Chondrocyte (in vitro differentiated cells): Measurements from ENCODE around the gene ARHGAP32. TPM values are rescaled to one million over a fixed set of nuclear protein-coding genes. Genes with fewer than 3 reads are reported as not detected.

ENCODE experiments used
- DNase-seq: peaks from one replicate; pipeline ENCODE4 v3.0.0; 2021; ENCODE audit warnings: mixed read lengths, low spot score
- H3K27ac Mint-ChIP-seq: one replicate; pipeline ENCODE4 v1.8.0; 2021; ENCODE audit warnings: mild to moderate bottlenecking, moderate library complexity, mixed read lengths; ENCODE audit not compliant: unreplicated experiment
- H3K27me3 Mint-ChIP-seq: 2 replicates; pipeline ENCODE4 v1.8.0; 2021; ENCODE audit warnings: low read depth, mixed read lengths
- H3K36me3 Mint-ChIP-seq: 2 replicates; pipeline ENCODE4 v1.8.0; 2021; ENCODE audit warnings: low read depth, mixed read lengths
- H3K4me1 Mint-ChIP-seq: 2 replicates; pipeline ENCODE4 v1.8.0; 2021; ENCODE audit warnings: low read depth, mild to moderate bottlenecking, mixed read lengths
- H3K4me3 Mint-ChIP-seq: one replicate; pipeline ENCODE4 v1.8.0; 2021; ENCODE audit warnings: mild to moderate bottlenecking, moderate library complexity, mixed read lengths; ENCODE audit not compliant: unreplicated experiment
- H3K9me3 Mint-ChIP-seq: 2 replicates; pipeline ENCODE4 v1.8.0; 2021; ENCODE audit warnings: low read depth, mixed read lengths
- CTCF ChIP-seq: fragments of 200-600 bp; sonication (generic); IDR thresholded peaks from 2 replicates; pipeline ENCODE4 v1.5.0; 2021; ENCODE audit warnings: antibody characterized with exemption, mild to moderate bottlenecking, moderate library complexity
- total RNA-seq: library from RNA; stranded (reverse); gene quantifications from 3 replicates; pipeline ENCODE4 v1.2.1, GENCODE V29; 2021

Gene ARHGAP32
- total RNA-seq, 1 donor from 2014 or later = 15.8 TPM

GRCh38 chr11:128928400-128928799 lies 263.7 kb downstream of the ARHGAP32 start:
- Mint-ChIP-seq H3K4me3 (no peak overlapping the region), H3K4me1 (peaks cover 7% of the 10 kb centered on the region), H3K27me3 (peaks cover 31% of the 10 kb centered on the region), H3K36me3 (peaks cover 2% of the 10 kb centered on the region), H3K9me3 (no peaks in the 10 kb centered on the region), H3K27ac (no peak overlapping the region)
- DNase-seq = no peak
- no peak for TF ChIP-seq CTCF

GRCh38 chr11:128927683-128928336 lies 264.3 kb downstream of the ARHGAP32 start:
- no peak for DNase-seq
- Mint-ChIP-seq H3K36me3 (peaks cover 2% of the 10 kb centered on the region), H3K4me1 (peaks cover 7% of the 10 kb centered on the region), H3K9me3 (no peaks in the 10 kb centered on the region), H3K4me3 (no peak overlapping the region), H3K27me3 (peaks cover 31% of the 10 kb centered on the region), H3K27ac (no peak overlapping the region)
- TF ChIP-seq CTCF = no peak

- H3K4me1 Mint-ChIP-seq = peaks cover 7% of the 10 kb centered on the region
- H3K27ac Mint-ChIP-seq = no peak overlapping the region
- H3K36me3 Mint-ChIP-seq = peaks cover 2% of the 10 kb centered on the region
- DNase-seq = no peak
- TF ChIP-seq CTCF = no peak
- H3K27me3 Mint-ChIP-seq = peaks cover 31% of the 10 kb centered on the region
- no peaks in the 10 kb centered on the region for H3K9me3 Mint-ChIP-seq
- no peak overlapping the region for H3K4me3 Mint-ChIP-seq
These were observed 265.0 kb downstream of the ARHGAP32 start for GRCh38 chr11:128927108-128927461.

- Mint-ChIP-seq H3K36me3 (peaks cover 2% of the 10 kb centered on the region), H3K27me3 (peaks cover 28% of the 10 kb centered on the region), H3K4me3 (no peak overlapping the region), H3K9me3 (no peaks in the 10 kb centered on the region), H3K4me1 (peaks cover 7% of the 10 kb centered on the region), H3K27ac (no peak overlapping the region)
- TF ChIP-seq CTCF = no peak
- DNase-seq = no peak
These were observed 265.6 kb downstream of the ARHGAP32 start for GRCh38 chr11:128926437-128927107.

- Mint-ChIP-seq H3K27ac (no peak overlapping the region), H3K4me1 (peaks cover 7% of the 10 kb centered on the region), H3K27me3 (peaks cover 28% of the 10 kb centered on the region), H3K36me3 (peaks cover 2% of the 10 kb centered on the region), H3K4me3 (no peak overlapping the region), H3K9me3 (no peaks in the 10 kb centered on the region)
- no peak for TF ChIP-seq CTCF
- no peak for DNase-seq
These were observed 266.1 kb downstream of the ARHGAP32 start for GRCh38 chr11:128926000-128926399.
